Mucosa of descending colon (tissue), 3 donors: ENCODE data around the gene CDKAL1. TPM values are rescaled to one million over a fixed set of nuclear protein-coding genes. Genes with fewer than 3 reads are reported as not detected.

Source experiments
- ATAC-seq: fragments of 200-7000 bp; cut with Tn5 transposase; one replicate; pipeline ENCODE4 v1.9.1; 2020; ENCODE audit warnings: mild to moderate bottlenecking, moderate library complexity
- DNase-seq, 3 donors: peaks; one replicate each; pipeline ENCODE4 v3.0.0-alpha.2; 2020
- H3K36me3 ChIP-seq: fragments of 200-600 bp; one replicate; pipeline ENCODE4 v1.8.0; 2021; ENCODE audit warnings: low read depth, mild to moderate bottlenecking
- H3K4me1 ChIP-seq: fragments of 200-600 bp; one replicate; pipeline ENCODE4 v1.8.0; 2021; ENCODE audit warnings: low read depth, mild to moderate bottlenecking
- H3K4me3 ChIP-seq: fragments of 200-600 bp; one replicate; pipeline ENCODE4 v1.8.0; 2021; ENCODE audit warnings: mild to moderate bottlenecking
- H3K9me3 ChIP-seq: fragments of 200-600 bp; one replicate; pipeline ENCODE4 v1.8.0; 2021; ENCODE audit warnings: mild to moderate bottlenecking
- intact Hi-C, 2 donors: fragments of 100-400 bp; cut with DNase I in 1 of 2; cut with micrococcal nuclease in 1 of 2; formaldehyde crosslinking; loops; one replicate each; pipeline versions ENCODE4 v1.11.0 to v1.11.1; 2022; cut with DNase I, micrococcal nuclease
- total RNA-seq, 3 donors: library from RNA; stranded (reverse); fragmentation: NEBNext Ultra II Directional in 2 of 3; extraction: Animal tissue kit (Norgen Biotek cat#: 25700) in 2 of 3; gene quantifications; one replicate each; pipeline versions ENCODE4 v1.2.1 to v1.2.4, GENCODE V29; 2021 to 2023
- TF ChIP-seq, protein P1 (sequence below): fragments of 200-600 bp; IDR thresholded peaks from one replicate; pipeline ENCODE4 v1.8.0; 2022; ENCODE audit warnings: antibody characterized with exemption, mild to moderate bottlenecking
- donor health status: DM: no; HTN: no; CAD: no; lungs with moderate emphysema.
- donor health status: DM: no; HTN: no; CAD: no.
- donor health status: DM: no; HTN: yes; CAD: no.

Gene CDKAL1
- total RNA-seq, 3 donors from 2014 or later: 13.4 to 15.5 (median 15.3) TPM

DNA sequence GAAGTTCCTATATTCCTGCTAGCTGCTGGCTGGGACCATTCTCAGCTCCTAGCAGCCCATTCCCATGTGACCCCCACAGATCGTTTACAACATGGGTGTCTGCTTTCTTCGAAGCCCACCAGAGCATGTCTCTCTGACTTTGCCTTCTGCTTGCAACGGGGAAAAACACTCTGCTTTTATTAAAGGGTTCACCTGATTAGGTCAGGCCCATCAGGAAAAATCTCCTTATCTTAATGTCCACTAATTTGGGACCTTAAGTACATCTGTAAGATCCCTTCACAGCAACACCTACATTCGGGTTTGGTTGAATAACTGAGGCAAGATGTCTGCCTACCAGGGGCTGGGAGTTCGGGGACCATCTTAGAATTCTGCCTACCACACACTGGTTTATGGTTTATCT is 496.9 kb downstream of the CDKAL1 start:
- Histone ChIP-seq H3K4me1 (no peaks in the 10 kb centered on the region), H3K4me3 (no peak overlapping the region), H3K9me3 (no peaks in the 10 kb centered on the region), H3K36me3 (no peaks in the 10 kb centered on the region)
- no peak for DNase-seq
- ATAC-seq: no peak
- TF ChIP-seq, protein P1, sequence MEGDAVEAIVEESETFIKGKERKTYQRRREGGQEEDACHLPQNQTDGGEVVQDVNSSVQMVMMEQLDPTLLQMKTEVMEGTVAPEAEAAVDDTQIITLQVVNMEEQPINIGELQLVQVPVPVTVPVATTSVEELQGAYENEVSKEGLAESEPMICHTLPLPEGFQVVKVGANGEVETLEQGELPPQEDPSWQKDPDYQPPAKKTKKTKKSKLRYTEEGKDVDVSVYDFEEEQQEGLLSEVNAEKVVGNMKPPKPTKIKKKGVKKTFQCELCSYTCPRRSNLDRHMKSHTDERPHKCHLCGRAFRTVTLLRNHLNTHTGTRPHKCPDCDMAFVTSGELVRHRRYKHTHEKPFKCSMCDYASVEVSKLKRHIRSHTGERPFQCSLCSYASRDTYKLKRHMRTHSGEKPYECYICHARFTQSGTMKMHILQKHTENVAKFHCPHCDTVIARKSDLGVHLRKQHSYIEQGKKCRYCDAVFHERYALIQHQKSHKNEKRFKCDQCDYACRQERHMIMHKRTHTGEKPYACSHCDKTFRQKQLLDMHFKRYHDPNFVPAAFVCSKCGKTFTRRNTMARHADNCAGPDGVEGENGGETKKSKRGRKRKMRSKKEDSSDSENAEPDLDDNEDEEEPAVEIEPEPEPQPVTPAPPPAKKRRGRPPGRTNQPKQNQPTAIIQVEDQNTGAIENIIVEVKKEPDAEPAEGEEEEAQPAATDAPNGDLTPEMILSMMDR: no peak
- intact Hi-C loops: no loop called here

DNA sequence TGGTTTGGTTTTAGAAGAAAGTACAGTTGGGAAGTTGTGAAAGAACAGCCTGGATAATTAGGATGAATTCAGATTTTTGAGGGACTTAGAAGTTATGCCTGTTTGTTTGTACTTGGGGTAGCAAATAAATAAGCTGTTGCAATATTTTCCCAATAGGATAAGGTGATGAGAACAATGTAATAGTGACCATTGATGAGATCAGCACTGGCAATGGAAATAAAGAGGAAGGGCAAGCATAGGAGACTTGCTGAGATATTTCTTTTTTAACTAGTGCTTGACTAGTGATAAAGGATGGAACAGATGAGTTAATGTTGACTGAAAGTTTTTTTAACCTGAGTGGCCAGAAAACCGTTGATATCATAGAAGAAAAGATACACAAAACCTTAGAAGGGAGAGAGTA is 498.8 kb downstream of the CDKAL1 start:
- intact Hi-C loops: no loop called here
- TF ChIP-seq, protein P1: no peak
- H3K36me3 ChIP-seq: no peaks in the 10 kb centered on the region

GRCh38 chr6:21033575-21034026 is 499.3 kb downstream of the CDKAL1 start:
- ATAC-seq (peak; percentile 23), DNase-seq (no peak)
- no peaks in the 10 kb centered on the region for H3K4me1 ChIP-seq
- no peaks in the 10 kb centered on the region for H3K36me3 ChIP-seq
- intact Hi-C loops: no loop called here
- H3K9me3 ChIP-seq: no peaks in the 10 kb centered on the region
- H3K4me3 ChIP-seq: no peak overlapping the region
- TF ChIP-seq, protein P1: no peak

More for the DNA sequence above, 498.8 kb downstream of the CDKAL1 start:
- Histone ChIP-seq H3K9me3 (no peaks in the 10 kb centered on the region), H3K4me3 (no peak overlapping the region), H3K4me1 (no peaks in the 10 kb centered on the region)
- ATAC-seq (no peak), DNase-seq (no peak)

DNA sequence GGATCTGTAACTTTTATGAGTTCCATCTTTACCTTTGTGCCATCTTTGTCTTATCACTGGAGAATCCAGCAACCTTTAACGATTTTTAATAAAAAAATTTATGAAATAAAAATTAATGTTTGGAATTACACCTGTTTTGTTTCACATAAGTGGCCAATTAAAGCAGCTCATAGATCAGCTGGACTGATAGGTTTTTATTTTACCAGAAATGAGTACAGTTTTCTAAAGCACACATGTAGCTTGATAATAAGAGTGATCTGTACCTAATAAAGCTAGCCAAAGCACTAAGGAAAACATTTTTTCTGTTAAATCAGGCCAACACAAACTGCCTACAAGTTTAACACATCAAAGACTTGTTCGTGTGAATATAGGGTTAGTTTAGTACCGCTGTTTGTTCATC is 500.1 kb downstream of the CDKAL1 start:
- H3K4me3 ChIP-seq: no peak overlapping the region
- ATAC-seq (no peak), DNase-seq (no peak)
- intact Hi-C loops: no loop called here
- TF ChIP-seq, protein P1: no peak
- no peaks in the 10 kb centered on the region for H3K4me1 ChIP-seq
- no peaks in the 10 kb centered on the region for H3K36me3 ChIP-seq
- no peaks in the 10 kb centered on the region for H3K9me3 ChIP-seq

GRCh38 chr6:21037453-21037852 is 503.2 kb downstream of the CDKAL1 start:
- H3K9me3 ChIP-seq: no peaks in the 10 kb centered on the region
- no peak overlapping the region for H3K4me3 ChIP-seq
- intact Hi-C loops: no loop called here
- TF ChIP-seq, protein P1: no peak
- ATAC-seq (no peak), DNase-seq (no peak)
- no peaks in the 10 kb centered on the region for H3K4me1 ChIP-seq
- no peaks in the 10 kb centered on the region for H3K36me3 ChIP-seq

DNA sequence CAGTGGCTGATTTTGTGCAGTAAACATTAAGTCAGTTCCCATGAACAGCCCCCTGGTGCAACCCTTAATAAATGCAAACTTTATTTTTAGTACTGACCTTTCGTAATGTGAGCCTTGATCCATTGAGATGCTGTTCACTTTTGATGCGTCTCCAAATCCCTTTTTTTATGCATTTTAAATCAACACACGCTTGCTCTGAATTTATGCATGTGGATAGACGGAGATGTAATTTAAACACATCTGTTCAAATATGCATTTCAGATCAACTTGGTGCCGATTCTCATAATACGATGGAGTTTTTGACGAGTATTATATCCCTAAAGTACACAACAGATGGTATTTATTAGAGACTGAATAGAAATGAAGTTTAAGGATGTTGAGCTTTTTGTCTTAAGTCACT is 505.7 kb downstream of the CDKAL1 start:
- Histone ChIP-seq H3K36me3 (no peaks in the 10 kb centered on the region), H3K4me3 (no peak overlapping the region), H3K4me1 (no peaks in the 10 kb centered on the region), H3K9me3 (no peaks in the 10 kb centered on the region)
- ATAC-seq (no peak), DNase-seq (no peak)
- intact Hi-C loops: no loop called here
- TF ChIP-seq, protein P1: no peak
